Left colon (tissue), 2 donors: ENCODE measurements around the gene DUS4L. TPM values are rescaled to one million over a fixed set of nuclear protein-coding genes. Genes with fewer than 3 reads are reported as not detected.
"Not testable (repeated sequence)": the region's sequence is repeated elsewhere in the genome, so short reads cannot be mapped to it uniquely, and the experiment has no call there.

Source experiments
- ATAC-seq: fragments of 200-7000 bp; cut with Tn5 transposase; one replicate; pipeline ENCODE4 v1.9.1; 2020; ENCODE audit warnings: mild to moderate bottlenecking, moderate library complexity
- DNase-seq, 2 donors: peaks; one replicate each; pipeline ENCODE4 v3.0.0-alpha.2; 2020
- intact Hi-C, 2 donors: fragments of 100-400 bp; cut with DNase I in 1 of 2; cut with micrococcal nuclease in 1 of 2; formaldehyde crosslinking; loops; one replicate each; pipeline versions ENCODE4 v1.11.2 to v1.14.0; 2022; cut with DNase I, micrococcal nuclease
- long read RNA-seq: library from polyadenylated mRNA; unstranded; transcript quantifications from one replicate; pipeline ENCODE4 v2.0.0, GENCODE V29; 2021
- total RNA-seq, 2 donors: library from RNA; stranded (reverse); fragmentation: NEBNext Ultra II Directional; extraction: Animal tissue kit (Norgen Biotek cat#: 25700); gene quantifications; one replicate each; pipeline ENCODE4 v1.2.1, GENCODE V29; 2021
- donor health status: DM: no; HTN: no; CAD: no.
- donor health status: DM: yes; HTN: yes; CAD: no.

The DUS4L gene, protein sequence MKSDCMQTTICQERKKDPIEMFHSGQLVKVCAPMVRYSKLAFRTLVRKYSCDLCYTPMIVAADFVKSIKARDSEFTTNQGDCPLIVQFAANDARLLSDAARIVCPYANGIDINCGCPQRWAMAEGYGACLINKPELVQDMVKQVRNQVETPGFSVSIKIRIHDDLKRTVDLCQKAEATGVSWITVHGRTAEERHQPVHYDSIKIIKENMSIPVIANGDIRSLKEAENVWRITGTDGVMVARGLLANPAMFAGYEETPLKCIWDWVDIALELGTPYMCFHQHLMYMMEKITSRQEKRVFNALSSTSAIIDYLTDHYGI
- total RNA-seq: 1 to 10 TPM; 5.6 to 6.7 TPM
- long read RNA-seq, partial matches to known transcripts: 1 of 5 reads
- long read RNA-seq, other reads (novel, unspliced or antisense): 3 of 5 reads

DNA sequence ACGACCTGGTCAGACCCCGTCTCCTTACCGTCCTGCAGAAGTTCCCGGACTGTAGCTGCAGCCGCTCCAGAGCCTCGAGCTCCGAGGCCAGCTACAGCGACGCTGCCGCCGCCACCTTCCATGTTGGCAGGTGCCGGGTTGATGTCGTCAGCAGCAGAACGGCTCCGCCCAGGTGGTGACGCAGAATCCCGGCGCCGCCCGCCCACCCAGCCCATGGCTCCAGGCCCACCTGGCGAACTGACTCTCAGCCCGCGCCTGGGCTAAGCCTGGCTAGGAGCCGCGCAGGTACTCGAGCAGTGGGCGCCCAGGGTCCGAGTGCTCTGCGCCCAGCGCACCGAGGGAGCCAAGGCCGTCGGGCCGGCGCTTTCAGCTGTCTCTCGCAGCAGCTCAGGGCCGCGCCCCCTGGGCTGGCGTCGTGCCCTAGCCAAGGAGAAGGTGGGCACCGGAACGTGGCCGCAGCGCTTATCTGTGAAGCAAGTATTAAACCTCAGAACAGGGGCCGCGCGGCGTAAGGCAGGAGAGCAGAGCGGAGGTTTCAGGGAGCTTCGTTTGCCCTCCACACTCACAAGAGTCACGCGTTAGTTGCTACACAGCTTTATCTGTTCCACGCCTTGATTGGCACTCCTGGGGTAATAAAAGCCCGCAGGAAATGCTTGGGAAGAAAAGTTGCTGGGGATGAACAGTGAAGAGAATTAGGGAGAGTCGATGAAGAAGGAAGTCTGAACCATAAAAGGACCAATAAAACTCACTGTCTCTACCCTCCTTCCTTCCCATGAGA, at the start of gene DUS4L, which contains the start of gene COG5:
TSS of gene DUS4L (plus strand) at position 197 of the 778 bp plus-strand sequence. CDS start 3,100 bp downstream, outside the sequence.
TSS of gene COG5 (minus strand) at position 146 of the 778 bp plus-strand sequence. CDS start at position 122, 24 bp downstream.
- intact Hi-C loops: no loop called here
- peak; percentile 89 for ATAC-seq
- peak; percentile 80 to 90 for DNase-seq

DNA sequence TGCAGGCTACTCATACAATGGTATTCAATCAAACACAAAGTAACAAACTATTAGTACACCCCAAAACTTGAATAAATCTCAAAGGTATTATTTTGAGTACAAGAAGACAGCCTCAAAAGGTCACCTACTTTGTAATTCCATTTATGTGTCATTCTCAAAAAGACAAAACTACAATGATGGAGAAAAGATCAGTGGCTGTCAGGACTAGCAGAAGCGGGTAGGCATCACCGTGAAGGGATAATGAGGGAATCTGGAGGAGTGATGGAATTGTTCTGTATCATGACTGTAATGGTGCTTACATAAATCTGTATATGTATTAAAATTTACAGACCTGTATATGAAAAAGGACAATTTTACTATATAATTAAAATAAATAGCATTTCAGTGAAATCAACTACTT, 37.1 kb upstream of the DUS4L start:
- DNase-seq: no peak
- intact Hi-C loops: no loop called here
- no peak for ATAC-seq

DNA sequence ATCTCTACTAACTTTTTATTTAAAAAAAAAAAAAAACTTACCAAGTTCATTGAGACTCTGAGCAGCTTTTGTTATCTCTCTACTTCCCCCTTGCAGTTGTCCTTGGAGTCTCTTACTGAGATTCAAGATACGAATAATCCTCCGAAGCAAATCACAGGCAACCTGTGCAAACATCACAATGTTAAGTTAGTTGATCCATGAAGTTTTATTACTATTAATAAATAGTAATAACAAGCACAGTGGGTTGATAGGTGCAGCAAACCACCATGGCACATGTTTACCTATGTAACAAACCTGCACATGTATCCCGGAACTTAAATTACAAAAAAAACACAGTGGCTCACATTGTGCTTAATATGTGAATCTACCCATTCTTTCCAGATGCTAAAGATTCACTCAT, 36.6 kb upstream of the DUS4L start:
- ATAC-seq (no peak), DNase-seq (no peak)
- intact Hi-C loops: no loop called here

DNA sequence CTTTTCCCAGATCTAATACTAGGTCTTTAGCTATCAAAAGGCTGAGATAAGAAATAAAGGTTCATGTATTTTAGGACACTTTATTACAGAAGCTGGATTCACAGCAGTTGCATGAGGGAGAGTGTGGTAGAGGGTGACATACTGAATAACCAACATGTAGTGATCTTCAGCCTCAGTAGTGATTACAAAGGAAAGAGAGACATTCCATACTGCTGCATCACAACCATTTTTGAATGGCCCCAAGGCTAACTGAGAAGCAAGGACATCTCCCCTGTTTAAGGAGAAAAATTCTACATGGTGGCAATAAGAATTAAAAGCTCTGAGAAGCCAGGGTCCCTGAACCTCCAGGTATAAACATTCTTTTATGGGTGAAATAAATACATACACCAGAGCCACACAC, 35.3 kb upstream of the DUS4L start:
- ATAC-seq (no peak), DNase-seq (no peak)

DNA sequence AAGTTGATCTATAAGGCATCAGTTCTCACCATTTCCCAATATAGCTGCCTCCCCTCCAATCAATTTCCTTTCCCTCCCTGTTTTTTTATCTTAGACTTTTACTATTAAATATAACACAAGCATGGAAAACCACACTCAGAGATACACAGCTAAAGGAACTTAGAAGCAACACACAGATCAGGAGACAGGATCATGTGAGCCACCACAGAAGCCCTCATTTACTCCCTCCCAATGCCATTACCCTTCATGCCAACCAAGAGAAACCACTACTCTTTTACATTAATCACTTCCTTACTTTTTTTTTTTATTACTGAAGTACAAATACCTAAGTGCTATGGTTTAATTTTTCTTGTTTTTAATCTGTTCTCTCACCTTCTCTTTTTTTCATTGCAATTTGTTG, 33.0 kb upstream of the DUS4L start:
- no peak for ATAC-seq

More for the DNA sequence above, 35.3 kb upstream of the DUS4L start:
- intact Hi-C loops: no loop called here

DNA sequence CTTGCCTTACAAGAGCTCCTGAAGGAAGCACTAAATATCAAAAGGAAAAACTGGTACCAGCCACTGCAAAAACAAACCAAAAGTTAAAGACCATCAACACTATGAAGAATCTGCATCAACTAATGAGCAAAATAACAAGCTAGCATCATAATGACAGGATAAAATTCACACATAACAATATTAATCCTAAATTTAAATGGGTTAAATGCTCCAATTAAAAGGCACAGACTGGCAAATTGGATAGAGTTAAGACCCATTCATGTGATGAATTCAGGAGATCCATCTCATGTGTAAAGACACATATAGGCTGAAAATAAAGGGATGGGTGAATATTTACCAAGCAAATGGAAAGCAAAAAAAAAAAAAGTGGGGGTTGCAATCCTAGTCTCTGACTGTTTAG, 29.6 kb upstream of the DUS4L start:
- DNase-seq (no peak), ATAC-seq (no peak)
- intact Hi-C loops: no loop called here

More for the DNA sequence above, 33.0 kb upstream of the DUS4L start:
- DNase-seq: no peak
- intact Hi-C loops: no loop called here

DNA sequence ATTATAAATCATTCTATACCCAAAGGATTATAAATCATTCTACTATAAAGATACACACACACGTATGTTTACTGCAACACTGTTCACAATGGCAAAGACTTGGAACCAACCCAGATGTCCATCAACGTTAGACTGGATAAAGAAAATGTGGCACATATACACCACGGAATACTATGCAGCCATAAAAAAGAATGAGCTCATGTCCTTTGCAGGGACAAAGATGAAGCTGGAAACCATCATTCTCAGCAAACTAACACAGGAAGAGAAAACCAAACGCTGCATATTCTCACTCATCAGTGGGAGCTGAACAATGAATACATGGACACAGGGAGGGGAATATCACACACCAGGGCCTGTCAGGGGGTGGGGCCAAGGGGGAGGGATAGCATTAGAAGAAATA, 26.5 kb upstream of the DUS4L start:
- ATAC-seq, intact Hi-C loops, DNase-seq: not testable (repeated sequence)

DNA sequence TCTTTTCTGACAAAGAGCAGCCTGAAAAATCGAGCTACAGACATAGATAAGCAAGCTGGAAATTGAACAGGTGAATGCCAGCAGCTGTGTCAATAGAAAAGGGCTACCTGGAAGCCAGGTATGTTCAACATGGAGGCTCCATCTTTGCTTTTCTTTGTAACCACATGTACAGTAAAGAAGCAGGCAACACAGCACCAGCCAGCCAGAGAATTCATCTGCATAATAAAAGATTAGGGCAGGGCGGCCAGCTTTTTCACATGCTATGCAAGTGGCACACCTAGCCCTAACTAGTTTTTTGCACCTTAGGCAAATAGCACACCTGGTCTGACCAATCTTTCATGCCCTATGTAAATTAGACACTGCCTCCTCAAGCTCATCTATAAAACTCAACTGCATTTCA, 25.8 kb upstream of the DUS4L start:
- intact Hi-C loops: no loop called here
- ATAC-seq (peak; percentile 100), DNase-seq (peak; percentile 40 to 43)

DNA sequence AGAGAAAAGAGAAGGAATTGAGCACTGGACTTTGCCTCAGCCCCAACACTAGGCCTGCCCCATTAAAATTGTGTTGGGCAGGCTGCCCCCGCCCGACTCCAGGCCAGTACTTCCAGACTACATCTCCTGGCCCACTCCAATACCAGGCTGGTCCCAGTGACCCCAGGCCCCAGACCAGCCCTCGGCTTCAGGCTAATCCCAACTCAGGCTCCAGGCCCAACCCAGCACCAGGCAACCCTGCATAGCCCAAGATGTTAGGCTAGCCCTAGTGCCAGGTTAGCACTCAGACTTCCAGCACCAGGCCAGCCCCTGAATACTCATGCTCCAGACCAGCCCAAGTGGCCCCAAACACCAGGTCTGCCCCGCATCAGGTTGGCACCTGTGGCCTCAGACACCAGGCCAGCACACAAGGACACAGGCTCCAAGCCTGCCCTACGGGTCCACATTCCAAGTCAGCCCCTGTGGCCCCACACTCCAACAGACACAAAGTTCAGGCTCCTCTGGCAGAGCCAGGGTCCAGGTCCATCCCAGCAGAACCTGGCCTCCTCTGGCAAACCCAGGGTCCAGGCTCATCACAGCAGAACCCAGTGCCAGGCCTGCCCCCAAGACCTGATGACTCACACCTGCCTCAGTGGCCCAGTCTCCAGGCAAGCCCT, 20.3 kb upstream of the DUS4L start:
- intact Hi-C loops: no loop called here
- no peak for DNase-seq
- ATAC-seq: no peak

DNA sequence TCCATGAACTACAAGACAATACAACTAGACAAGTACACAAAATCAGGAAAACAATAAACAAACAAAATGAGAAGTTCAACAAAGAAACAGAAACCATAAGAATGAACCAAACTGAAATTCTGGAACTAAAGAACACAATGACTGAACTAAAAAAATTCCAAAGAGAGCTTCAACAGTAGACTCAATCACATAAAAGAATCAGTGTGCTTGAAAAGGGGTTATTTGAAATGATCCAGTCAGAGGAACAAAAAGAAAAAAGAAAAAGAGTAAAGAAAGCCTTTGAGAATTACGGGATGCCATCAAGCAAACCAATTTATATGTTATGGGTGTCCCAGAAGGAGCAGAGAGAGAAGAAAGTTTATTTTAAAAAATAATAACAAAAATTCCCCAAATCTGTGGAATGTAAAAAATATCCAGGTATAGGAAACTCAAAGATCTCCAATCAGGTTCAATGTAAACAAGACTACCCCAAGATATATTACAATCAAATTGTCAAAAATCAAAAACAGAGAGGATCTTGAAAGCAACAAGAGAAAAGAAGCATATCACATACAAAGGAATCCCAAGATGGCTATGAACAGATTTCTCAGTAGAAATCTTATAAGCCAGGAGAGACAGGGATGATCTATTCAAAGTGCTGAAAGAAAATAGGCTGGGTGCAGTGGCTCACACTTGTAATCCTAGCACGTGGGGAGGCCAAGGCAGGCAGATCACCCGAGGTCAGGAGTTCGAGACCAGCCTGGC, 18.8 kb upstream of the DUS4L start:
- intact Hi-C loops: no loop called here
- ATAC-seq (no peak), DNase-seq (no peak)

DNA sequence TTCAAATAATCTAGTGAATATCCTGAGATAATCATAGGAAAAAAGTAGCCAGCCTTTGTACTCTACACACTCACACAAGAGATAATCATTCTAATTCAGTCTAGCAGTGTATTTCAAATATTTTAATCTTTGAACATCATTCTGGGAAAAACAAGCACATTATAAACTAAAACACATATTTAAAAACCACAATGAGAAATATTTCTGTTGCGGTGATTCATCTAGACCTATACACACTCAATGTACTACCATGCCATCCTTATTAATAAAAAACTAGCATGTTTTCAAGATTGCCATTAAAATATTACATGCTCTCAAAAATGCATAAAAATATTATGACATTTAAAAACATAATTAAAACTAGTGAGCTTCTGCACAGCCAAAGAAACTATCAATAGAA, 11.8 kb upstream of the DUS4L start:
- no peak for ATAC-seq
- no peak for DNase-seq
- intact Hi-C loops: no loop called here

DNA sequence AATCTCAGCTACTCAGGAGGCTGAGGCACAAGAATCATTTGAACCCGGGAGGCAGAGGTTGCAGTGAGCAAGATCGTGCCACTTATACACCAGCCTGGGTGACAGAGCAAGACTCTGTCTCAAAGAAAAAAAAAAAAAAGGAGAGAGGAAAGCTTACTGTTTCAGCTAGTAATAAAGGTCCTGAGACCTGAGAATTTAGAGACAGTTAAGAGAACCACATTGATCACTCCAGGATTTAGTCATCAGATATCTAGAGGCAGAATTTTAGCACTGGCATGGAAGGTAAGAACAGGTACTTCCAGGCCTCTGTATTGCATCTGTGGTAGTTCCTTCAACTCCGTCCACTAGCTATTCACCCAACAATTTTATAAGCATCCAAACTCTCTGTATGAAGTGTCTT, 7.9 kb upstream of the DUS4L start:
- intact Hi-C loops: no loop called here
- no peak for DNase-seq
- ATAC-seq: no peak

DNA sequence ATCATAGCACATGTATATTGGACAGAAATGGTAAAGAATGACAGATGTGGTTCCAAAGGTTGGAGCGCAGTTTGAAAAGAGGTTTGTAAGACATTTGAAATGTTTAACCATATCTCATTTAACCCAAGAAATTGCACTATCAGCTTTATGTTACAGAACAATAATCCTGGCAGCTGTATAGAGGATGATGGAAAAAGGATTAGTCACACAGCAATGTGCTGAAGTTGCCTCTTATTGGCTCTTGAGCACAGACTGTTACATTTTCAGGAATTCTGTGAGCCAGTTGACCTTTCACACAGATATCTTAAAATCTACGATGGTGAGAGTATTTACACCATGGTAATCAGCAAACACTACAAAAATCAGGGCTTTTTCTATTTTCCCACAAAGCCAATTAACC, 3.9 kb upstream of the DUS4L start:
- intact Hi-C loops: no loop called here
- DNase-seq (no peak), ATAC-seq (no peak)

DNA sequence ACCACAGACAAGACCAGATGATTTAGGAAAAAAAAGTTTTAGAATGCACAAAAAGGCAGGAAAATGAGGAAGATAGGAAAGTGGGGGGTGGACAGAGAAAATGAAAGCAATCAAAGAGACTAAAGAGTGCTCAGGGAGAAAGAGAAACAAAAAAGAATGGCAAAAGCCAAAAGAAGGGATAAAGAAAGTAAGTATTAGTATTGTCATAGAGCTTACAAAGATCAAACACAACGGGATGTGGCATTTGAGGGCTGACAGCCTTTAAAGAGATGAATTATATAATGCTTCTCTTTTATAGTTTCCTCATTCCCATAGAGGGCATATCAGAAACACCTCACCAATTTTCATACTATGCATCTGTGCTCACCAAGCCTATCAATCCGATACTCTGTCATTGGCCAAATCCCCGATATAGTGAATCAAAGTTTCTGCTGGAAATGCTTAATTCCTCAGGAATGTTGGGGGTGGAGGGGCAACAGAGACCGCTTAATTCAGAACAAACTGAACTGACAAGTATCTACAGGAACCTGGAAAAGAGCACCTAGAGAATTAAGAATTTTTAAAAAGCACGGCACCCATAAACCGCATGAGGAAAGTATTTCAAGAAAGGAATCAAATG, 2.8 kb upstream of the DUS4L start:
- intact Hi-C loops: no loop called here
- ATAC-seq (no peak), DNase-seq (no peak)

DNA sequence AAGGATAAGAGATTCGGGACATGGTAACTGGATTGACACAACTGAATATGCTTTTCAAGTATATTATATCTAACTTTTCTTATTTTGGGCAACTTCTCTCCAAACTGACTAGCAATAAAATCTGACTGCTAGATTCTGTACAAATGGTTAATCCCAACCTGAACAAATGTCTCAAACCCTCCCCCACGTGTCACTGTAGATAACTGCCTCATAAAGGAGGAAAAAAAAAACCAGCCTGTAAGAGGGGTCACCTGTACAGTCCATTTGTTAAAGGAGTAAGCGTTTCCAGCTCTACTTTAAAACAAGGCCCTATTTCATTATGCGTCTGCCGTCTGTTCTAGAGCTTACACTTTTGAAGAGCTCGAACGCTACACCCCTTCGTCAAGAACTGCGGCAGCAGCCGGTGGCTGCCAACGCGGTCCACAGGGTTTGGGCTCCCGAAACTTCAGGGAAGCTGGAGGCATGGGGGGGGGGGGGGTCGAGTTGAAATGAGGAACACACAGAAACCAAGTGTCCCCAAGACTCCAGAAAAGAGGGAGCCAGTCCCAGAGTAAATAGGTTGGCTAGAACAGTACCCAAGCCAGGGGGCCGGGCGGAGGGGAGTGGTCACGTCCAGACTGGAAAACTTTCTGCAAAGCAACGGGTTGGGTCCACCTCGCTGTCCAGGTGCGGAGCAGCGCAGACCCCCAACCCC, 543 bp upstream of the DUS4L start:
- DNase-seq: no peak
- ATAC-seq: peak; percentile 59
- intact Hi-C loops: no loop called here

DNA sequence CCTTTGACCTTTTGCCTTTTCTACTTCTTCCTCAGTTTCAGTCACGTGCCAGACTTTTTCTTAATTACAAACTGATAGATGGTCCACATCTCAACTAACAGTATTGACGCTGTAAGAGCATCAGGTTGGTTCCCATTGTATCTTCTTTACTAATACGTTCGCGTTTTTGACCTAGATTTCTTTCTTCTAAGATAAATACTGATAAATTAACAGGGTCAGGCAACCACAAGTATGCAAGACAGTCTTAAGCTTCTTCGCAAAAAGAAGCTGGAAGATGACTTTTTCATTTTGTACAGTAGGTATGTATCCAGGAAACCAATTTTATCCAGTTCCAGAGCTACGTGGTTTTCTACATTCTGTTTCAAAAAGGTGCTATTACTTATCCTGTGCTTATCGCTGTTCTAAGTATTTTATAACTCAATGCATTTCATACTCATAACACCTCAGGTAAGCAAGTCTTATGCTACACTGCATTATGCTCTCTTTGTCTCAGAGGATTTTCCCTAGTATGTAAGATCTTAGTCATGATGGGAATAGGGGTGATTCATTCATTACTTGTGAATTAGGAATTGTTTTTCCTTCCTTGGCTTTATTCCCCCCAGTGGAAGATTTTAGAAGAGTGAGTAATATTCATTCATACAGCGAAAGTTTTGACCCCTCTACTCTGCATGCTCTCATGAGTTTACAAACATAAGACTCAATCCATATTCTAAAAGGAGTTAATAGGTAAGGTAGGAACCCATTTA, 955 bp downstream of the DUS4L start:
- no peak for ATAC-seq
- intact Hi-C loops: no loop called here
- no peak for DNase-seq

DNA sequence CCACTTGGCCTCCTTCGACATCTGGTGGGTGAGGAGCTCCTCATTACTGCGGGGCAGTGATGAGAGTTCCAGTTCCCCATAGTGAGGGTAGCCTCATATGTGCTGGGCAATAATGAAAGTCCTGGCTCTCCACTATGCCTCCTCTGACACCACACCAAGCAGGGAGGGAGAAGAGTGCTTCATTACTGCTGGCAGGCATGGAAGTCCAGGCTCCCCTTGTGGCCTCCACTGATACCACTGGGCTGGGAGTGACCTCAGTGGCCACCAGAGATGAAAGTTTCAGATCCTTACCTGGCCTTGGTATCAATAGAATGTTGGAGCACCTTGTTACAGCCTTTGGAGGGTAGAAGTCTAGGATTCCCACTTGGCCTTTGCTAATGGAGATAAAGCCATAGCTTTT, 6.5 kb downstream of the DUS4L start:
- ATAC-seq (no peak), DNase-seq (no peak)
- intact Hi-C loops: no loop called here
